ENCODE measurements around the gene SDK1.

The SDK1 gene

GRCh38 chr7:4037308-4037707 is 736.3 kb downstream of the SDK1 start:
- DNase-seq (ENCODE audit: low read depth) = no peak
- in situ Hi-C loops (cut with HindIII; ENCODE audit: low sequenced_read_pairs) = no loop called here
- no peak overlapping the region for H3K4me3 ChIP-seq (ENCODE audit: low read depth, low read length)
- TF ChIP-seq CTCF (IDR thresholded peaks at IDR 0.05; ENCODE audit: low read depth, low read length, missing control alignments) = no peak

GRCh38 chr7:4037877-4038276 is 736.8 kb downstream of the SDK1 start:
- in situ Hi-C loops (cut with HindIII; ENCODE audit: low sequenced_read_pairs) = no loop called here
- no peak overlapping the region for H3K4me3 ChIP-seq (ENCODE audit: low read depth, low read length)
- TF ChIP-seq CTCF (IDR thresholded peaks at IDR 0.05; ENCODE audit: low read depth, low read length, missing control alignments) = no peak
- no peak for DNase-seq (ENCODE audit: low read depth)

GRCh38 chr7:4040109-4040928 is 739.3 kb downstream of the SDK1 start:
- DNase-seq (ENCODE audit: low read depth) = no peak
- H3K4me3 ChIP-seq (ENCODE audit: low read depth, low read length) = no peak overlapping the region
- TF ChIP-seq CTCF (IDR thresholded peaks at IDR 0.05; ENCODE audit: low read depth, low read length, missing control alignments) = no peak
- in situ Hi-C loops (cut with HindIII; ENCODE audit: low sequenced_read_pairs) = no loop called here

GRCh38 chr7:4042402-4043045 is 741.5 kb downstream of the SDK1 start:
- TF ChIP-seq CTCF (IDR thresholded peaks at IDR 0.05; ENCODE audit: low read depth, low read length, missing control alignments) = no peak
- no peak for DNase-seq (ENCODE audit: low read depth)
- H3K4me3 ChIP-seq (ENCODE audit: low read depth, low read length) = no peak overlapping the region
- in situ Hi-C loops (cut with HindIII; ENCODE audit: low sequenced_read_pairs) = no loop called here

- H3K4me3 ChIP-seq (ENCODE audit: low read depth, low read length) = no peak overlapping the region
- no peak for TF ChIP-seq CTCF (IDR thresholded peaks at IDR 0.05; ENCODE audit: low read depth, low read length, missing control alignments)
- in situ Hi-C loops (cut with HindIII; ENCODE audit: low sequenced_read_pairs) = no loop called here
- no peak for DNase-seq (ENCODE audit: low read depth)
Observed at GRCh38 chr7:4043988-4044387, 742.9 kb downstream of the SDK1 start.

GRCh38 chr7:4045450-4045849 is 744.4 kb downstream of the SDK1 start:
- no peak for DNase-seq (ENCODE audit: low read depth)
- in situ Hi-C loops (cut with HindIII; ENCODE audit: low sequenced_read_pairs) = no loop called here
- H3K4me3 ChIP-seq (ENCODE audit: low read depth, low read length) = no peak overlapping the region
- no peak for TF ChIP-seq CTCF (IDR thresholded peaks at IDR 0.05; ENCODE audit: low read depth, low read length, missing control alignments)

Measured in astrocyte of the cerebellum (primary cell).